Measurements from ENCODE around the gene SMOC2. TPM values are rescaled to one million over a fixed set of nuclear protein-coding genes. Genes with fewer than 3 reads are reported as not detected.

SMOC2 gene
- total and polyA plus RNA-seq, 4 experiments from 2014 or later: not detected

GRCh38 chr6:168624540-168624939 lies 183.6 kb downstream of the SMOC2 start:
- Histone ChIP-seq H3K4me1 (ENCODE audit: insufficient read depth, low read length) (peaks cover 4% of the 10 kb centered on the region), H3K4me3 (ENCODE audit: low read length in 2 of 2) (no peak overlapping the region), H3K27me3 (ENCODE audit: insufficient read depth, low read length) (no peaks in the 10 kb centered on the region), H3K9me3 (ENCODE audit: control insufficient read depth in 1 of 2, low read length in 2 of 2) (no peaks in the 10 kb centered on the region), H3K36me3 (ENCODE audit: insufficient read depth, low read length) (no peaks in the 10 kb centered on the region), H3K27ac (ENCODE audit: low read depth, low read length) (no peak overlapping the region)
- no peaks in the 10 kb centered on the region for H3K36me3 Mint-ChIP-seq
- no peak overlapping the region for H3K4me3 Mint-ChIP-seq
- no peaks in the 10 kb centered on the region for H3K27me3 Mint-ChIP-seq
- CTCF ChIA-PET (ENCODE audit: partially characterized antibody): no interaction called here
- H3K27ac Mint-ChIP-seq: no peak overlapping the region
- intact Hi-C loops (cut with micrococcal nuclease): no loop called here
- H3K4me1 Mint-ChIP-seq: peaks cover under 1 to 7% (median 5%) of the 10 kb centered on the region in 4 donors
- peaks cover 0 to 7% (median 1%) of the 10 kb centered on the region in 8 donors for H3K9me3 Mint-ChIP-seq
- DNase-seq: no peak
- POLR2A ChIA-PET (ENCODE audit: partially characterized antibody): no interaction called here

- Histone ChIP-seq H3K9me3 (ENCODE audit: control insufficient read depth in 1 of 2, low read length in 2 of 2) (no peaks in the 10 kb centered on the region), H3K4me3 (ENCODE audit: low read length in 2 of 2) (no peak overlapping the region), H3K27ac (ENCODE audit: low read depth, low read length) (no peak overlapping the region), H3K36me3 (ENCODE audit: insufficient read depth, low read length) (no peaks in the 10 kb centered on the region), H3K27me3 (ENCODE audit: insufficient read depth, low read length) (no peaks in the 10 kb centered on the region), H3K4me1 (ENCODE audit: insufficient read depth, low read length) (no peaks in the 10 kb centered on the region)
- Mint-ChIP-seq H3K9me3 (peaks cover 0 to 7% (median 1%) of the 10 kb centered on the region in 8 donors), H3K4me3 (no peak overlapping the region), H3K36me3 (no peaks in the 10 kb centered on the region), H3K27me3 (no peaks in the 10 kb centered on the region), H3K4me1 (peaks cover 0 to 3% (median 2%) of the 10 kb centered on the region in 4 donors), H3K27ac (no peak overlapping the region)
- ChIA-PET POLR2A (ENCODE audit: partially characterized antibody) (no interaction called here), CTCF (ENCODE audit: partially characterized antibody) (no interaction called here)
- DNase-seq: no peak
- intact Hi-C loops (cut with micrococcal nuclease): no loop called here
Observed at GRCh38 chr6:168624948-168625347, 184.0 kb downstream of the SMOC2 start.

GRCh38 chr6:168625602-168626001 lies 184.6 kb downstream of the SMOC2 start:
- no peaks in the 10 kb centered on the region for H3K4me1 Mint-ChIP-seq
- no peaks in the 10 kb centered on the region for H3K36me3 Mint-ChIP-seq
- Histone ChIP-seq H3K4me1 (ENCODE audit: insufficient read depth, low read length) (no peaks in the 10 kb centered on the region), H3K4me3 (ENCODE audit: low read length in 2 of 2) (no peak overlapping the region), H3K27me3 (ENCODE audit: insufficient read depth, low read length) (no peaks in the 10 kb centered on the region), H3K36me3 (ENCODE audit: insufficient read depth, low read length) (no peaks in the 10 kb centered on the region), H3K9me3 (ENCODE audit: control insufficient read depth in 1 of 2, low read length in 2 of 2) (no peaks in the 10 kb centered on the region), H3K27ac (ENCODE audit: low read depth, low read length) (no peak overlapping the region)
- no peak overlapping the region for H3K27ac Mint-ChIP-seq
- no peak overlapping the region for H3K4me3 Mint-ChIP-seq
- no peak for DNase-seq
- H3K9me3 Mint-ChIP-seq: peaks cover 0 to 7% (median 1%) of the 10 kb centered on the region in 8 donors
- intact Hi-C loops (cut with micrococcal nuclease): no loop called here
- POLR2A ChIA-PET (ENCODE audit: partially characterized antibody): no interaction called here
- H3K27me3 Mint-ChIP-seq: no peaks in the 10 kb centered on the region
- CTCF ChIA-PET (ENCODE audit: partially characterized antibody): no interaction called here

- POLR2A ChIA-PET (ENCODE audit: partially characterized antibody): no interaction called here
Observed at GRCh38 chr6:168626046-168626602, 185.1 kb downstream of the SMOC2 start.

GRCh38 chr6:168627506-168628175 lies 186.7 kb downstream of the SMOC2 start:
- Mint-ChIP-seq H3K9me3 (no peaks in the 10 kb centered on the region), H3K36me3 (no peaks in the 10 kb centered on the region), H3K4me1 (no peaks in the 10 kb centered on the region), H3K27ac (no peak overlapping the region), H3K4me3 (no peak overlapping the region), H3K27me3 (peaks cover 1 to 2% of the 10 kb centered on the region in 2 donors)
- Histone ChIP-seq H3K9me3 (ENCODE audit: control insufficient read depth in 1 of 2, low read length in 2 of 2) (no peaks in the 10 kb centered on the region), H3K4me1 (ENCODE audit: insufficient read depth, low read length) (no peaks in the 10 kb centered on the region), H3K36me3 (ENCODE audit: insufficient read depth, low read length) (no peaks in the 10 kb centered on the region), H3K4me3 (ENCODE audit: low read length in 2 of 2) (no peak overlapping the region), H3K27ac (ENCODE audit: low read depth, low read length) (no peak overlapping the region), H3K27me3 (ENCODE audit: insufficient read depth, low read length) (no peaks in the 10 kb centered on the region)
- intact Hi-C loops (cut with micrococcal nuclease): no loop called here
- ChIA-PET CTCF (ENCODE audit: partially characterized antibody) (interaction anchor here (1.1 kb wide), 1 partner anchor 8 kb away, joined by 4 read pairs; no protein-coding TSS in a partner anchor), POLR2A (ENCODE audit: partially characterized antibody) (no interaction called here)
- DNase-seq: no peak

More at GRCh38 chr6:168626046-168626602, 185.1 kb downstream of the SMOC2 start:
- intact Hi-C loops (cut with micrococcal nuclease): no loop called here
- no peaks in the 10 kb centered on the region for H3K36me3 ChIP-seq (ENCODE audit: insufficient read depth, low read length)
- no peaks in the 10 kb centered on the region for H3K9me3 ChIP-seq (ENCODE audit: control insufficient read depth in 1 of 2, low read length in 2 of 2)
- CTCF ChIA-PET (ENCODE audit: partially characterized antibody): interaction anchor here (1.1 kb wide), 1 partner anchor 9 kb away, joined by 4 read pairs; no protein-coding TSS in a partner anchor
- Mint-ChIP-seq H3K4me1 (no peaks in the 10 kb centered on the region), H3K4me3 (no peak overlapping the region), H3K36me3 (no peaks in the 10 kb centered on the region), H3K27me3 (no peaks in the 10 kb centered on the region), H3K9me3 (peaks cover 0 to 6% (median 1%) of the 10 kb centered on the region in 8 donors), H3K27ac (no peak overlapping the region)
- no peak overlapping the region for H3K4me3 ChIP-seq (ENCODE audit: low read length in 2 of 2)
- no peak for DNase-seq
- no peak overlapping the region for H3K27ac ChIP-seq (ENCODE audit: low read depth, low read length)
- no peaks in the 10 kb centered on the region for H3K27me3 ChIP-seq (ENCODE audit: insufficient read depth, low read length)
- no peaks in the 10 kb centered on the region for H3K4me1 ChIP-seq (ENCODE audit: insufficient read depth, low read length)

GRCh38 chr6:168628176-168628553 lies 187.2 kb downstream of the SMOC2 start:
- Histone ChIP-seq H3K36me3 (ENCODE audit: insufficient read depth, low read length) (no peaks in the 10 kb centered on the region), H3K27ac (ENCODE audit: low read depth, low read length) (no peak overlapping the region), H3K9me3 (ENCODE audit: control insufficient read depth in 1 of 2, low read length in 2 of 2) (no peaks in the 10 kb centered on the region), H3K27me3 (ENCODE audit: insufficient read depth, low read length) (no peaks in the 10 kb centered on the region), H3K4me1 (ENCODE audit: insufficient read depth, low read length) (no peaks in the 10 kb centered on the region), H3K4me3 (ENCODE audit: low read length in 2 of 2) (no peak overlapping the region)
- intact Hi-C loops (cut with micrococcal nuclease): no loop called here
- CTCF ChIA-PET (ENCODE audit: partially characterized antibody): no interaction called here
- no peaks in the 10 kb centered on the region for H3K9me3 Mint-ChIP-seq
- no peaks in the 10 kb centered on the region for H3K4me1 Mint-ChIP-seq
- H3K36me3 Mint-ChIP-seq: no peaks in the 10 kb centered on the region
- H3K27me3 Mint-ChIP-seq: peaks cover 1 to 2% of the 10 kb centered on the region in 2 donors
- no peak for DNase-seq
- no peak overlapping the region for H3K4me3 Mint-ChIP-seq
- POLR2A ChIA-PET (ENCODE audit: partially characterized antibody): no interaction called here
- H3K27ac Mint-ChIP-seq: no peak overlapping the region

GRCh38 chr6:168628732-168629245 lies 187.8 kb downstream of the SMOC2 start:
- no peaks in the 10 kb centered on the region for H3K9me3 ChIP-seq (ENCODE audit: control insufficient read depth in 1 of 2, low read length in 2 of 2)
- Mint-ChIP-seq H3K36me3 (no peaks in the 10 kb centered on the region), H3K27ac (no peak overlapping the region), H3K4me1 (no peaks in the 10 kb centered on the region), H3K9me3 (peaks cover 0 to 5% (median 2%) of the 10 kb centered on the region in 8 donors), H3K4me3 (no peak overlapping the region), H3K27me3 (peaks cover 2 to 3% of the 10 kb centered on the region in 2 donors)
- ChIA-PET CTCF (ENCODE audit: partially characterized antibody) (no interaction called here), POLR2A (ENCODE audit: partially characterized antibody) (no interaction called here)
- H3K36me3 ChIP-seq (ENCODE audit: insufficient read depth, low read length): no peaks in the 10 kb centered on the region
- intact Hi-C loops (cut with micrococcal nuclease): no loop called here
- no peak overlapping the region for H3K27ac ChIP-seq (ENCODE audit: low read depth, low read length)
- no peaks in the 10 kb centered on the region for H3K4me1 ChIP-seq (ENCODE audit: insufficient read depth, low read length)
- no peak for DNase-seq
- H3K4me3 ChIP-seq (ENCODE audit: low read length in 2 of 2): no peak overlapping the region
- no peaks in the 10 kb centered on the region for H3K27me3 ChIP-seq (ENCODE audit: insufficient read depth, low read length)
